Panc1 (cell line): ENCODE results near the gene TTC28. TPM values are rescaled to one million over a fixed set of nuclear protein-coding genes. Genes with fewer than 3 reads are reported as not detected.

Experiments used
- ATAC-seq: fragments of 200-7000 bp; cut with Tn5 transposase; 2 replicates; pipeline ENCODE4 v1.9.1; 2020; ENCODE audit warnings: mild to moderate bottlenecking, moderate library complexity
- BruUV-seq: library from RNA; stranded (reverse); fragments of 400-500 nt; replicated peaks from 2 replicates; lab custom pipeline; 2021; lab: Mats Ljungman, UMichigan
- CTCF ChIA-PET: fragments of 300-600 bp; sonication (Branson Sonifier 250); formaldehyde crosslinking; loops from one replicate; lab custom pipeline; 2022; ENCODE audit warnings: antibody characterized with exemption; lab: Charles Lee
- POLR2A ChIA-PET: fragments of 300-600 bp; sonication (Branson Sonifier 250); formaldehyde crosslinking; loops from one replicate; lab custom pipeline; 2022; ENCODE audit warnings: antibody characterized with exemption; lab: Charles Lee
- DNase-seq: peaks from one replicate; pipeline ENCODE4 v3.0.0-alpha.2; 2010; ENCODE audit warnings: low read depth, low spot score
- H3K27ac ChIP-seq: 2 replicates; pipeline ENCODE4 v1.5.1; 2011; ENCODE audit warnings: mild to moderate bottlenecking, low read length, inconsistent platforms
- H3K27me3 ChIP-seq: fragments of 200-500 bp; sonication (Bioruptor generic); 2 replicates; pipeline ENCODE4 v1.6.0; 2014; ENCODE audit warnings: low read length, inconsistent platforms; ENCODE audit not compliant: control insufficient read depth, insufficient read depth
- H3K36me3 ChIP-seq: fragments of 200-500 bp; sonication (Bioruptor generic); 2 replicates; pipeline ENCODE4 v1.5.1; 2014; ENCODE audit warnings: inconsistent platforms, mild to moderate bottlenecking, low read length, moderate library complexity; ENCODE audit not compliant: control insufficient read depth, insufficient read depth
- H3K4me1 ChIP-seq: 2 replicates; pipeline ENCODE4 v1.5.1; 2011; ENCODE audit warnings: inconsistent platforms, mild to moderate bottlenecking, low read length, moderate library complexity; ENCODE audit not compliant: control insufficient read depth, insufficient read depth
- H3K4me3 ChIP-seq, 2 experiments: 2 replicates each; pipeline ENCODE4 v1.5.1; 2011 to 2012; ENCODE audit warnings: low read depth in 2 of 2, low read length in 2 of 2, mild to moderate bottlenecking in 2 of 2, inconsistent platforms in 1 of 2, moderate library complexity in 1 of 2
- H3K9me3 ChIP-seq: fragments of 200-500 bp; sonication (Bioruptor generic); 2 replicates; pipeline ENCODE4 v1.5.1; 2014; ENCODE audit warnings: low read depth, mild to moderate bottlenecking, inconsistent platforms, low read length, moderate library complexity; ENCODE audit not compliant: control insufficient read depth, insufficient read depth
- POLR2AphosphoS5 ChIP-seq: IDR thresholded peaks from 2 replicates; pipeline ENCODE4 v1.6.1; 2012; ENCODE audit warnings: mild to moderate bottlenecking, low read depth, low read length, moderate library complexity
- SIN3A ChIP-seq: IDR thresholded peaks from 2 replicates; pipeline ENCODE4 v1.6.1; 2012; ENCODE audit warnings: low read depth, mild to moderate bottlenecking, low read length, moderate library complexity, borderline replicate concordance; ENCODE audit not compliant: insufficient read depth
- TCF7L2 ChIP-seq: IDR thresholded peaks from 2 replicates; pipeline ENCODE4 v1.6.1; 2011; ENCODE audit warnings: mild to moderate bottlenecking, low read depth, low read length, inconsistent platforms
- in situ Hi-C: cut with HindIII; loops from 2 replicates; pipeline ENCODE4 v1.10.0; 2016; ENCODE audit warnings: low sequenced_read_pairs, low pct_unique_long_range_greater_than_20kb
- intact Hi-C: fragments of 100-400 bp; cut with micrococcal nuclease; formaldehyde crosslinking; loops from one replicate; pipeline ENCODE4 v1.10.0; 2022; ENCODE audit not compliant: unreplicated experiment
- total RNA-seq: library from RNA; stranded (reverse); gene quantifications from one replicate; pipeline ENCODE4 v1.2.1, GENCODE V29; 2021; ENCODE audit not compliant: unreplicated experiment
- TF ChIP-seq, protein P1 (sequence below), 2 experiments: IDR thresholded peaks; 2 replicates each; pipeline ENCODE4 v1.6.1; 2011 to 2012; ENCODE audit warnings: low read depth in 2 of 2, control low read depth in 1 of 2, low read length in 1 of 2, mild to moderate bottlenecking in 1 of 2, moderate library complexity in 1 of 2; ENCODE audit not compliant: insufficient read depth in 1 of 2
- TF ChIP-seq, protein P2 (sequence below): fragments of 450-650 bp; IDR thresholded peaks from 2 replicates; pipeline ENCODE4 v1.5.1; 2017; ENCODE audit warnings: mild to moderate bottlenecking

TTC28 gene
- total RNA-seq, 1 experiment from 2014 or later = 24.8 TPM

DNA sequence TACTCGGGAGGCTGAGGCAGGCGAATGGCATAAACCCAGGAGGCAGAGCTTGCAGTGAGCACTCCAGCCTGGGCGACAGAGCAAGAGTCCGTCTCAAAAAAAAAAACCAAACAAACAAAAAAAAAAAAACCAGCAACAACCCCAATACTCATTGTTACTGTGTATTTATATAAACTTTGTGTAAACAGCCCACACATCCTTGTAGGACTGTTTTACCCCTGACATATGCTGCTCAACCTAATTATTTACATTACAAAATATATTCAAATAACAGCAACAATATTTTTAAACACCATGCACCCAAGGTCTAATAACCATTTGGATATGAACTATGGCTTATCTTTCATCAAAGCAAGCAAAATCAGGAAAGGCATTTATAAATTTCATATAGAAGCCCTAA is 284.1 kb downstream of the TTC28 start:
- in situ Hi-C loops = no loop called here
- Histone ChIP-seq H3K4me1 (no peaks in the 10 kb centered on the region), H3K4me3 (no peak overlapping the region), H3K27me3 (no peaks in the 10 kb centered on the region), H3K9me3 (no peaks in the 10 kb centered on the region), H3K36me3 (no peaks in the 10 kb centered on the region), H3K27ac (no peak overlapping the region)
- ATAC-seq = no peak
- BruUV-seq = no TSS peak
- TF ChIP-seq TCF7L2 (no peak), SIN3A (no peak), POLR2AphosphoS5 (no peak)
- TF ChIP-seq, protein P1, sequence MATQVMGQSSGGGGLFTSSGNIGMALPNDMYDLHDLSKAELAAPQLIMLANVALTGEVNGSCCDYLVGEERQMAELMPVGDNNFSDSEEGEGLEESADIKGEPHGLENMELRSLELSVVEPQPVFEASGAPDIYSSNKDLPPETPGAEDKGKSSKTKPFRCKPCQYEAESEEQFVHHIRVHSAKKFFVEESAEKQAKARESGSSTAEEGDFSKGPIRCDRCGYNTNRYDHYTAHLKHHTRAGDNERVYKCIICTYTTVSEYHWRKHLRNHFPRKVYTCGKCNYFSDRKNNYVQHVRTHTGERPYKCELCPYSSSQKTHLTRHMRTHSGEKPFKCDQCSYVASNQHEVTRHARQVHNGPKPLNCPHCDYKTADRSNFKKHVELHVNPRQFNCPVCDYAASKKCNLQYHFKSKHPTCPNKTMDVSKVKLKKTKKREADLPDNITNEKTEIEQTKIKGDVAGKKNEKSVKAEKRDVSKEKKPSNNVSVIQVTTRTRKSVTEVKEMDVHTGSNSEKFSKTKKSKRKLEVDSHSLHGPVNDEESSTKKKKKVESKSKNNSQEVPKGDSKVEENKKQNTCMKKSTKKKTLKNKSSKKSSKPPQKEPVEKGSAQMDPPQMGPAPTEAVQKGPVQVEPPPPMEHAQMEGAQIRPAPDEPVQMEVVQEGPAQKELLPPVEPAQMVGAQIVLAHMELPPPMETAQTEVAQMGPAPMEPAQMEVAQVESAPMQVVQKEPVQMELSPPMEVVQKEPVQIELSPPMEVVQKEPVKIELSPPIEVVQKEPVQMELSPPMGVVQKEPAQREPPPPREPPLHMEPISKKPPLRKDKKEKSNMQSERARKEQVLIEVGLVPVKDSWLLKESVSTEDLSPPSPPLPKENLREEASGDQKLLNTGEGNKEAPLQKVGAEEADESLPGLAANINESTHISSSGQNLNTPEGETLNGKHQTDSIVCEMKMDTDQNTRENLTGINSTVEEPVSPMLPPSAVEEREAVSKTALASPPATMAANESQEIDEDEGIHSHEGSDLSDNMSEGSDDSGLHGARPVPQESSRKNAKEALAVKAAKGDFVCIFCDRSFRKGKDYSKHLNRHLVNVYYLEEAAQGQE (IDR thresholded peaks at IDR 0.05; ENCODE audit: insufficient read depth in 1 of 2, low read depth in 2 of 2, low read length in 1 of 2) = no peak
- TF ChIP-seq, protein P2, sequence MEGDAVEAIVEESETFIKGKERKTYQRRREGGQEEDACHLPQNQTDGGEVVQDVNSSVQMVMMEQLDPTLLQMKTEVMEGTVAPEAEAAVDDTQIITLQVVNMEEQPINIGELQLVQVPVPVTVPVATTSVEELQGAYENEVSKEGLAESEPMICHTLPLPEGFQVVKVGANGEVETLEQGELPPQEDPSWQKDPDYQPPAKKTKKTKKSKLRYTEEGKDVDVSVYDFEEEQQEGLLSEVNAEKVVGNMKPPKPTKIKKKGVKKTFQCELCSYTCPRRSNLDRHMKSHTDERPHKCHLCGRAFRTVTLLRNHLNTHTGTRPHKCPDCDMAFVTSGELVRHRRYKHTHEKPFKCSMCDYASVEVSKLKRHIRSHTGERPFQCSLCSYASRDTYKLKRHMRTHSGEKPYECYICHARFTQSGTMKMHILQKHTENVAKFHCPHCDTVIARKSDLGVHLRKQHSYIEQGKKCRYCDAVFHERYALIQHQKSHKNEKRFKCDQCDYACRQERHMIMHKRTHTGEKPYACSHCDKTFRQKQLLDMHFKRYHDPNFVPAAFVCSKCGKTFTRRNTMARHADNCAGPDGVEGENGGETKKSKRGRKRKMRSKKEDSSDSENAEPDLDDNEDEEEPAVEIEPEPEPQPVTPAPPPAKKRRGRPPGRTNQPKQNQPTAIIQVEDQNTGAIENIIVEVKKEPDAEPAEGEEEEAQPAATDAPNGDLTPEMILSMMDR = no peak
- intact Hi-C loops = no loop called here
- ChIA-PET POLR2A (no interaction called here), CTCF (no interaction called here)
- no peak for DNase-seq

DNA sequence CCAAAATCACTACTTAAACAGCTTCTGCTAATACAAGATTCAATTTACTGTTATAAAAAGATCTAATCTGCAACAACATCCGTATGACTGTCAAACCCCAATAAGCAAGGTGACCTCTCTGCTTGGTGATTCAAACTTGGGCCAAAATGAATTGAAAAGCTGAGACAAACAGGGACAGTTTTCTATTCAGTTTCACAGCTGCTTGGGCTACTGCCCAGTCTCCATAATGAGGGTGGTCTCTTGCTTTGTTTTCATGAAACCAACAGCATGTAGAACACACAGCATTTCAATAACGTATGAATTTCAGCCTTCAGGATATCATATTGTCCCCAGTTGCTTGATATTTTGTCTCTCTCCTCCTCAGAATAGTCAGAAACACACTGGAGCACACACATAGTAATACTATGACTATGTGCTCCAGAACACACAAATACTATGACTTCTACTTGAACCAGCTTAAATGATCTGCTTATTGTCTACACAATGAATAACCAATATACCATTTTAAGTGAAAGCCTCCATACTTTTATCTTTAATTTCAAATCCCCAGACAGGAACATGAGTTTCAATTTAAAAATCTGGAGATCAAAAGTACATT is 285.0 kb downstream of the TTC28 start:
- BruUV-seq = no TSS peak
- Histone ChIP-seq H3K4me1 (no peaks in the 10 kb centered on the region), H3K9me3 (no peaks in the 10 kb centered on the region), H3K27me3 (no peaks in the 10 kb centered on the region), H3K4me3 (no peak overlapping the region), H3K36me3 (no peaks in the 10 kb centered on the region), H3K27ac (no peak overlapping the region)
- intact Hi-C loops (no loop called here), in situ Hi-C loops (no loop called here)
- TF ChIP-seq SIN3A (no peak), TCF7L2 (no peak)
- TF ChIP-seq, protein P1 (IDR thresholded peaks at IDR 0.05; ENCODE audit: insufficient read depth in 1 of 2, low read depth in 2 of 2, low read length in 1 of 2) = no peak
- TF ChIP-seq, protein P2 = no peak
- ATAC-seq (no peak), DNase-seq (no peak)
- POLR2A ChIA-PET = interaction anchor here (0.6 kb wide), 1 partner anchor 701 kb away, joined by 4 read pairs; no protein-coding TSS in a partner anchor
- CTCF ChIA-PET = no interaction called here
